Osteocyte (in vitro differentiated cells): Measurements from ENCODE around the gene IGF1R. TPM values are rescaled to one million over a fixed set of nuclear protein-coding genes. Genes with fewer than 3 reads are reported as not detected.

Experiments used
- DNase-seq: peaks from one replicate; pipeline ENCODE4 v3.0.0; 2021; ENCODE audit warnings: mixed read lengths; ENCODE audit not compliant: unreplicated experiment; ENCODE audit errors: extremely low spot score
- H3K27ac Mint-ChIP-seq: one replicate; pipeline ENCODE4 v1.8.0; 2021; ENCODE audit warnings: mild to moderate bottlenecking, mixed read lengths; ENCODE audit not compliant: unreplicated experiment
- H3K27me3 Mint-ChIP-seq: one replicate; pipeline ENCODE4 v1.8.0; 2021; ENCODE audit warnings: mixed read lengths; ENCODE audit not compliant: unreplicated experiment
- H3K36me3 Mint-ChIP-seq: one replicate; pipeline ENCODE4 v1.8.0; 2021; ENCODE audit warnings: mixed read lengths; ENCODE audit not compliant: unreplicated experiment
- H3K4me1 Mint-ChIP-seq: one replicate; pipeline ENCODE4 v1.8.0; 2021; ENCODE audit warnings: mixed read lengths; ENCODE audit not compliant: unreplicated experiment
- H3K4me3 Mint-ChIP-seq: one replicate; pipeline ENCODE4 v1.8.0; 2021; ENCODE audit warnings: mild to moderate bottlenecking, moderate library complexity, mixed read lengths; ENCODE audit not compliant: unreplicated experiment
- H3K9me3 Mint-ChIP-seq: one replicate; pipeline ENCODE4 v1.8.0; 2021; ENCODE audit warnings: mixed read lengths; ENCODE audit not compliant: unreplicated experiment
- total RNA-seq: library from RNA; stranded (reverse); gene quantifications from 2 replicates; pipeline ENCODE4 v1.2.1, GENCODE V29; 2021
- TF ChIP-seq, protein P1 (sequence below): fragments of 200-600 bp; sonication (generic); IDR thresholded peaks from 2 replicates; pipeline ENCODE4 v1.5.0; 2021; ENCODE audit warnings: antibody characterized with exemption, mild to moderate bottlenecking, moderate library complexity

IGF1R gene
- total RNA-seq, 1 donor from 2014 or later, result 174 TPM

- no peaks in the 10 kb centered on the region for H3K9me3 Mint-ChIP-seq
- H3K27ac Mint-ChIP-seq, result peak overlapping the region; percentile 6
- TF ChIP-seq, protein P1, sequence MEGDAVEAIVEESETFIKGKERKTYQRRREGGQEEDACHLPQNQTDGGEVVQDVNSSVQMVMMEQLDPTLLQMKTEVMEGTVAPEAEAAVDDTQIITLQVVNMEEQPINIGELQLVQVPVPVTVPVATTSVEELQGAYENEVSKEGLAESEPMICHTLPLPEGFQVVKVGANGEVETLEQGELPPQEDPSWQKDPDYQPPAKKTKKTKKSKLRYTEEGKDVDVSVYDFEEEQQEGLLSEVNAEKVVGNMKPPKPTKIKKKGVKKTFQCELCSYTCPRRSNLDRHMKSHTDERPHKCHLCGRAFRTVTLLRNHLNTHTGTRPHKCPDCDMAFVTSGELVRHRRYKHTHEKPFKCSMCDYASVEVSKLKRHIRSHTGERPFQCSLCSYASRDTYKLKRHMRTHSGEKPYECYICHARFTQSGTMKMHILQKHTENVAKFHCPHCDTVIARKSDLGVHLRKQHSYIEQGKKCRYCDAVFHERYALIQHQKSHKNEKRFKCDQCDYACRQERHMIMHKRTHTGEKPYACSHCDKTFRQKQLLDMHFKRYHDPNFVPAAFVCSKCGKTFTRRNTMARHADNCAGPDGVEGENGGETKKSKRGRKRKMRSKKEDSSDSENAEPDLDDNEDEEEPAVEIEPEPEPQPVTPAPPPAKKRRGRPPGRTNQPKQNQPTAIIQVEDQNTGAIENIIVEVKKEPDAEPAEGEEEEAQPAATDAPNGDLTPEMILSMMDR, result no peak
- no peak for DNase-seq
- H3K36me3 Mint-ChIP-seq, result peaks cover 2% of the 10 kb centered on the region
- H3K4me3 Mint-ChIP-seq, result no peak overlapping the region
- H3K4me1 Mint-ChIP-seq, result peaks cover 89% of the 10 kb centered on the region
- H3K27me3 Mint-ChIP-seq, result no peaks in the 10 kb centered on the region
These were observed 215.6 kb downstream of the IGF1R start for GRCh38 chr15:98863983-98864382.

DNA sequence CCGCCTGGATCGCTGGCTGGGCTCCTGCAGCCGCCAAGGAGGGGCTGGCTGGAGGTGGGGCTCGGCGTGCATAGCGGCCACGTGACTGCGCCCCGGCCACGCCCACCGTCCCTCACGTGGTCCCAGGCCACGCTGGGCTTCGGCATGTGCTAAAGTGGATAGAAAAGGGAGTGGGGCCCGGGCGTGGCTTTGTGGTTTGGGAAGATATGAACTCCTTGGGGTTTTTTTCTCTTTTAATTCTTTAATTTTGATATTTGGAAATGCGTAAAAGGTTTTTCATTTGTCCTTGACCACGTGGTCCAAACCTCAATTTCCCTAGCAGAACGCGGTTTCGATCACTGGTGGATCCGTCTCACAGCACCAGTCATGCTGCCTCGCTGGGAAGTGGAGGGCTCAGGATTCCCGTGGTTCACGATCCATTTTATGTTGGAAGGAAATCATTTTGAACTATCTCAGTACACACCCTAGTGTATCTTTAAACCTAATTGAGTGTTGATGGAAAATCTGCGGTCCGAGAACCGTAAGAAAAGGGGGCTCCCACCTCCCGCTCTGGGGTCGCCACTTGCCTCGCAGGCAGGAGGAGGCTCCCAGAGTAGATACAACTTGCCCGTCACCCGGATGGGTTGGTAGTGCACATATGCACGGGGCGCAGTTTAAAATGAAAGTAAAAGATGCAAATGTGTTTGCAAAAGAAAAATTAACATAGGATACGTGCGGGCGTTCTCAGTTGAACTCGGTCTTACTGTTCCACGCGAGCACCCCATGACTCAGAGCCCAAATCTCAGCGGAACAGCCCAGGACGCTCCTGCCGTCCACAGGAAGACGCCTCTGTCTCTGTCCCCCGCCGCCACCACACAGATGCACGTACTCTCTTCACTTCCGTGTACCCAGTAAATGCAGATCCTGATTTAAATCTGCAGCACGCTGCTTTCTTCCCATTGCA, 217.3 kb downstream of the IGF1R start:
- TF ChIP-seq, protein P1, result no peak
- DNase-seq, result no peak
- peaks cover 89% of the 10 kb centered on the region for H3K4me1 Mint-ChIP-seq
- H3K27ac Mint-ChIP-seq, result peak overlapping the region; percentile 99
- H3K36me3 Mint-ChIP-seq, result peaks cover 2% of the 10 kb centered on the region
- peak overlapping the region; percentile 72 for H3K4me3 Mint-ChIP-seq
- no peaks in the 10 kb centered on the region for H3K9me3 Mint-ChIP-seq
- H3K27me3 Mint-ChIP-seq, result no peaks in the 10 kb centered on the region

GRCh38 chr15:98866511-98866910, 218.2 kb downstream of the IGF1R start:
- Mint-ChIP-seq H3K27me3 (no peaks in the 10 kb centered on the region), H3K4me3 (peak overlapping the region; percentile 72), H3K9me3 (peaks cover 4% of the 10 kb centered on the region), H3K27ac (peak overlapping the region; percentile 99), H3K36me3 (peaks cover 5% of the 10 kb centered on the region), H3K4me1 (peaks cover 85% of the 10 kb centered on the region)
- DNase-seq, result no peak
- TF ChIP-seq, protein P1, result no peak

DNA sequence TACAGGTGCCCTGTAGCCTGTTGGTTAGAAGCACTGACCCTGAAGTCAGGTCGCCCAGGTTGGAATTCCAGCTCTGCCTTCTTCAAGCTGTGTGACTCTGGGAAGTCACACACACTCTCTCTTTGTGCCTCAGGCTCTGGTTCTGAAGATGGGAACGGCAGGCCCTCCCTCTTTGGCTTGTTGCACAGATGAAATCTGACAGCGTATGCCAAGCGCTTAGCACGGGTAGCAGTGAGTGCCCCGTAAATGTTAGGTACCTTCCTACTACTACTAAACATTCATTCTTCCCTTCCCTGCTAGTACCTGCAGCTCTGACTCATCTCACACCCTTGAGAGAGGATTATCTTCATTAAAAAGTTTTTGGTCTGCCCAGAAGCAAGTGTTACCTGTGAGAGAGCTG, 220.2 kb downstream of the IGF1R start:
- TF ChIP-seq, protein P1, result no peak
- Mint-ChIP-seq H3K4me3 (no peak overlapping the region), H3K4me1 (peaks cover 85% of the 10 kb centered on the region), H3K27me3 (no peaks in the 10 kb centered on the region), H3K36me3 (peaks cover 6% of the 10 kb centered on the region), H3K27ac (peak overlapping the region; percentile 90), H3K9me3 (peaks cover 4% of the 10 kb centered on the region)
- no peak for DNase-seq

DNA sequence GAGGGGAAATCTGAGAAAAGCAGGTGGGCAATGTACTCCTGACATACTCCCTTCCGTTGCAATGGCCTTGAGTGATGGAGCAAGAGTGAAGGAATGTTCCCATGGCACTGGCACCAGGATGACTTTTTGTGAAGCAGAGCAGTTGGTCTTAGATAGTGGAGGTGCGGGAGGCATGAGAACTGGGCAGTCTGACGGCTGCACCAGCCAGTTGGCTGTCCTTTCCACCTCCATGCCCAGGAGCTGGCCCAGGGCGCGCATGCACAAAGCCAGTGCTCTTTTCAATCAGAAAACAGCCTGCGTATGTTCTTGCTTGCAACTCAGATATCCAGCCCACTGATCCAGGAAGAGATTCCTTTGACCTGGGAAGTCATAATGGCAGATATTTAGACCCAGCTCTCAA, 222.4 kb downstream of the IGF1R start:
- Mint-ChIP-seq H3K27ac (peak overlapping the region; percentile 90), H3K36me3 (peaks cover 6% of the 10 kb centered on the region), H3K9me3 (peaks cover 4% of the 10 kb centered on the region), H3K4me3 (no peak overlapping the region), H3K27me3 (no peaks in the 10 kb centered on the region), H3K4me1 (peaks cover 95% of the 10 kb centered on the region)
- DNase-seq, result no peak
- TF ChIP-seq, protein P1, result no peak
